ENCODE results near the gene HOXB6.

The HOXB6 gene

GRCh38 chr17:48577946-48578615 is 26.7 kb downstream of the HOXB6 start, which contains the start of gene HOXB4 (continued):
- no peak for TF ChIP-seq ZNF280D (tag by site-specific recombination; IDR thresholded peaks at IDR 0.05)
- no peak for TF ChIP-seq ZSCAN5A (tag by site-specific recombination; IDR thresholded peaks at IDR 0.05)
- no peak for TF ChIP-seq GLI4 (tag by site-specific recombination; IDR thresholded peaks at IDR 0.05)
- TF ChIP-seq ZNF518A (tag by site-specific recombination; conservative IDR thresholded peaks at IDR 0.05; ENCODE audit: low read depth): no peak
- TF ChIP-seq ZBTB48 (tag by site-specific recombination; IDR thresholded peaks at IDR 0.05): peak; percentile 67; the same call in 1 of the 2 replicates
- TF ChIP-seq, protein P1, sequence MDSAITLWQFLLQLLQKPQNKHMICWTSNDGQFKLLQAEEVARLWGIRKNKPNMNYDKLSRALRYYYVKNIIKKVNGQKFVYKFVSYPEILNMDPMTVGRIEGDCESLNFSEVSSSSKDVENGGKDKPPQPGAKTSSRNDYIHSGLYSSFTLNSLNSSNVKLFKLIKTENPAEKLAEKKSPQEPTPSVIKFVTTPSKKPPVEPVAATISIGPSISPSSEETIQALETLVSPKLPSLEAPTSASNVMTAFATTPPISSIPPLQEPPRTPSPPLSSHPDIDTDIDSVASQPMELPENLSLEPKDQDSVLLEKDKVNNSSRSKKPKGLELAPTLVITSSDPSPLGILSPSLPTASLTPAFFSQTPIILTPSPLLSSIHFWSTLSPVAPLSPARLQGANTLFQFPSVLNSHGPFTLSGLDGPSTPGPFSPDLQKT (IDR thresholded peaks at IDR 0.05; ENCODE audit: borderline replicate concordance, low read depth, low read length): no peak
- TF ChIP-seq PRDM10 (tag by site-specific recombination; IDR thresholded peaks at IDR 0.05): no peak
- TF ChIP-seq SP2 (tag by site-specific recombination; IDR thresholded peaks at IDR 0.05): peak; percentile 45
- TF ChIP-seq HOXD13 (CRISPR knock-in tag; IDR thresholded peaks at IDR 0.05; ENCODE audit: borderline replicate concordance): 0 out of 2 replicates have a peak, but pooled peaks have one; percentile 1
- no peak for TF ChIP-seq REPIN1 (tag by site-specific recombination; IDR thresholded peaks at IDR 0.05; ENCODE audit: low read depth)
- no peak for TF ChIP-seq ZBTB6 (tag by site-specific recombination; IDR thresholded peaks at IDR 0.05)
- no peak for TF ChIP-seq ZNF623 (tag by site-specific recombination; IDR thresholded peaks at IDR 0.05)
- no peak for TF ChIP-seq ZFP69B (tag by site-specific recombination; IDR thresholded peaks at IDR 0.05)
- no peak for TF ChIP-seq KLF9 (tag by site-specific recombination; IDR thresholded peaks at IDR 0.05; ENCODE audit: low read depth)
- TF ChIP-seq ZIC2 (tag by site-specific recombination; IDR thresholded peaks at IDR 0.05): no peak
- TF ChIP-seq SP3 (tag by site-specific recombination; IDR thresholded peaks at IDR 0.05): 0 out of 2 replicates have a peak, but pooled peaks have one; percentile 22
- no peak for TF ChIP-seq HOXC10 (CRISPR knock-in tag; IDR thresholded peaks at IDR 0.05)
